K562 (cell line): ENCODE measurements around the gene ZNF485. TPM values are rescaled to one million over a fixed set of nuclear protein-coding genes. Genes with fewer than 3 reads are reported as not detected.

Experiments
- ATF7 ChIP-seq: fragments of 450-650 bp; IDR thresholded peaks from 2 replicates; pipeline ENCODE4 v1.7.1; 2014; ENCODE audit warnings: mild to moderate bottlenecking, moderate library complexity
- BRCA1 ChIP-seq, 2 experiments: fragments of 450-650 bp in 1 of 2; sonication (generic) in 1 of 2; formaldehyde crosslinking in 1 of 2; IDR thresholded peaks; 2 replicates each; pipeline versions ENCODE4 v1.5.0 to v1.6.1; 2017 to 2020; ENCODE audit warnings: mild to moderate bottlenecking in 1 of 2, missing genetic modification reagents in 1 of 2
- CC2D1A ChIP-seq: fragments of 450-650 bp; IDR thresholded peaks from 2 replicates; pipeline ENCODE4 v1.6.1; 2017; ENCODE audit warnings: mild to moderate bottlenecking
- CHD2 ChIP-seq: IDR thresholded peaks from 2 replicates; pipeline ENCODE4 v1.6.1; 2011; ENCODE audit warnings: low read depth, low read length
- CREBBP ChIP-seq: IDR thresholded peaks from one replicate; pipeline ENCODE4 v1.6.1; 2012; ENCODE audit warnings: low read depth, mild to moderate bottlenecking, control low read depth, inconsistent platforms, low read length
- ELF4 ChIP-seq: fragments of 450-650 bp; formaldehyde crosslinking; IDR thresholded peaks from 2 replicates; pipeline ENCODE4 v1.4.0; 2022; ENCODE audit warnings: missing genetic modification characterization
- GATA2 ChIP-seq: sonication (generic); formaldehyde crosslinking; IDR thresholded peaks from 2 replicates; pipeline ENCODE4 v1.4.0; 2020; ENCODE audit warnings: mild to moderate bottlenecking, missing genetic modification reagents
- HDAC1 ChIP-seq, 2 experiments: fragments of 450-650 bp; IDR thresholded peaks; 2 replicates each; pipeline ENCODE4 v1.6.1; 2016 to 2017; ENCODE audit warnings: inconsistent platforms in 1 of 2, mild to moderate bottlenecking in 1 of 2, moderate library complexity in 1 of 2
- ILF3 ChIP-seq: fragments of 450-650 bp; IDR thresholded peaks from 2 replicates; pipeline ENCODE4 v1.6.1; 2018; ENCODE audit warnings: antibody characterized with exemption, mild to moderate bottlenecking, moderate library complexity, borderline replicate concordance
- KAT8 ChIP-seq: fragments of 450-650 bp; IDR thresholded peaks from 2 replicates; pipeline ENCODE4 v1.6.1; 2016; ENCODE audit warnings: low read depth, mild to moderate bottlenecking
- KLF16 ChIP-seq: IDR thresholded peaks from 2 replicates; pipeline ENCODE4 v1.6.1; 2016; ENCODE audit warnings: antibody characterized with exemption
- MTA3 ChIP-seq: fragments of 450-650 bp; formaldehyde crosslinking; IDR thresholded peaks from 2 replicates; pipeline ENCODE4 v1.6.1; 2017; ENCODE audit warnings: mild to moderate bottlenecking, borderline replicate concordance
- MYBL2 ChIP-seq, 2 experiments: fragments of 450-650 bp in 1 of 2; sonication (generic) in 1 of 2; formaldehyde crosslinking in 1 of 2; IDR thresholded peaks; 2 replicates each; pipeline versions ENCODE4 v1.6.1 to v1.8.1; 2017 to 2022; ENCODE audit warnings: borderline replicate concordance in 1 of 2, inconsistent platforms in 1 of 2, low read depth in 1 of 2, mild to moderate bottlenecking in 1 of 2, missing genetic modification reagents in 1 of 2, moderate library complexity in 1 of 2
- MYC ChIP-seq, 2 experiments: fragments of 250-450 bp in 1 of 2; sonication (Bioruptor Pico) in 1 of 2; IDR thresholded peaks; 2 replicates each; pipeline versions ENCODE4 v1.5.1 to v1.6.1; 2012 to 2021; ENCODE audit warnings: low read depth in 2 of 2, borderline replicate concordance in 1 of 2, improper control_type of control experiment in 1 of 2, low read length in 1 of 2, mild to moderate bottlenecking in 1 of 2, moderate library complexity in 1 of 2
- NEUROD1 ChIP-seq: fragments of 150-350 bp; IDR thresholded peaks from 2 replicates; pipeline ENCODE4 v1.6.1; 2014; ENCODE audit warnings: borderline replicate concordance, low read length, low read depth; ENCODE audit not compliant: partially characterized antibody
- NFIC ChIP-seq: fragments of 450-650 bp; IDR thresholded peaks from 2 replicates; pipeline ENCODE4 v1.6.1; 2017; ENCODE audit warnings: mild to moderate bottlenecking, inconsistent platforms
- RNF2 ChIP-seq: sonication (generic); IDR thresholded peaks from 2 replicates; pipeline ENCODE4 v1.6.1; 2016
- SMAD4 ChIP-seq: fragments of 250-450 bp; sonication (Bioruptor Pico); conservative IDR thresholded peaks from 2 replicates; pipeline ENCODE4 v1.8.0; 2021; ENCODE audit warnings: inconsistent platforms, mild to moderate bottlenecking, moderate library complexity
- XRCC3 ChIP-seq: fragments of 450-650 bp; IDR thresholded peaks from 2 replicates; pipeline ENCODE4 v1.6.1; 2017; ENCODE audit warnings: mild to moderate bottlenecking, moderate library complexity
- YY1 ChIP-seq, 3 experiments: IDR thresholded peaks; 2 replicates each; pipeline ENCODE4 v1.6.1; 2011; ENCODE audit warnings: low read length in 2 of 3, mild to moderate bottlenecking in 2 of 3, moderate library complexity in 2 of 3, borderline replicate concordance in 1 of 3, control low read depth in 1 of 3, low read depth in 1 of 3; ENCODE audit not compliant: insufficient read depth in 3 of 3, insufficient replicate concordance in 2 of 3, control insufficient read depth in 1 of 3, insufficient read length in 1 of 3; ENCODE audit errors: extremely low read depth in 1 of 3
- ZNF263 ChIP-seq: sonication (generic); formaldehyde crosslinking; IDR thresholded peaks from 2 replicates; pipeline ENCODE4 v1.8.0; 2022; ENCODE audit warnings: mild to moderate bottlenecking, missing genetic modification reagents, borderline replicate concordance
- ZNF282 ChIP-seq: sonication (generic); formaldehyde crosslinking; IDR thresholded peaks from 2 replicates; pipeline ENCODE4 v1.8.1; 2023; ENCODE audit warnings: missing genetic modification reagents
- ZNF79 ChIP-seq: fragments of 250-450 bp; sonication (Bioruptor Pico); IDR thresholded peaks from 2 replicates; pipeline ENCODE4 v1.4.0; 2020; ENCODE audit warnings: low read depth, mild to moderate bottlenecking, moderate library complexity
- polyA plus RNA-seq, 8 experiments: library from polyadenylated mRNA; depleted of rRNA in 4 of 8; stranded (reverse) in 5 of 8; unstranded in 3 of 8; fragments of >200 nt; fragmentation: Nextera tagmentation in 2 of 8; fragmentation: Illumina TruSeq in 1 of 8; extraction: Ambion mirVana in 2 of 8; extraction: Trizol in 1 of 8; gene quantifications; 2 replicates each; pipeline versions ENCODE4 v1.2.1 to v1.2.3, GENCODE V29; 2011 to 2014; ENCODE audit warnings: inconsistent platforms in 1 of 8, missing spikeins in 1 of 8
- total RNA-seq, 7 experiments: library from RNA; depleted of rRNA in 6 of 7; stranded (reverse); fragments of >200 nt in 6 of 7; fragmentation: Illumina TruSeq in 2 of 7; extraction: Trizol in 2 of 7; gene quantifications; 2 replicates each; pipeline versions ENCODE4 v1.2.1 to v1.2.3, GENCODE V29; 2011 to 2021; ENCODE audit warnings: low replicate concordance in 1 of 7
- TF ChIP-seq, protein P1 (sequence below), 2 experiments: IDR thresholded peaks in 1 of 2; conservative IDR thresholded peaks in 1 of 2; 2 replicates each; pipeline ENCODE4 v1.6.1; 2016; ENCODE audit warnings: low read depth in 2 of 2, mild to moderate bottlenecking in 1 of 2, missing compliant biosample characterization in 1 of 2, missing genetic modification characterization in 1 of 2, moderate library complexity in 1 of 2

ZNF485 gene
- total and polyA plus RNA-seq, 9 of the 15 experiments (the other 6 are each of a cell fraction or from before 2014, with no cell fraction given): 8.0 to 18.7 (median 11.9) TPM

- TF ChIP-seq HDAC1 (IDR thresholded peaks at IDR 0.05) (peak; percentile 17 to 61; a peak in 2 of 4 replicates), CREBBP (no peak), ZNF263 (CRISPR knock-in tag) (no peak), ZNF282 (CRISPR knock-in tag) (no peak), NFIC (peak; percentile 46; the same call in 1 of the 2 replicates), ILF3 (0 out of 2 replicates have a peak, but pooled peaks have one; percentile 33), MTA3 (peak; percentile 58; the same call in 1 of the 2 replicates), RNF2 (peak; percentile 30; the same call in 1 of the 2 replicates), KLF16 (peak; percentile 60; the same call in 1 of the 2 replicates), ZNF79 (CRISPR knock-in tag) (no peak), ELF4 (CRISPR knock-in tag) (0 out of 2 replicates have a peak, but pooled peaks have one; percentile 26), KAT8 (no peak), ATF7 (peak; percentile 34; the same call in 1 of the 2 replicates), MYBL2 (IDR thresholded peaks at IDR 0.05; ENCODE audit: low read depth) (peak; percentile 66), MYBL2 (CRISPR knock-in tag; IDR thresholded peaks at IDR 0.05; ENCODE audit: borderline replicate concordance) (no peak), CC2D1A (peak; percentile 56), SMAD4 (peak; percentile 80), GATA2 (CRISPR knock-in tag) (peak; percentile 76), CHD2 (peak; percentile 86), BRCA1 (IDR thresholded peaks at IDR 0.05) (no peak), BRCA1 (CRISPR knock-in tag; IDR thresholded peaks at IDR 0.05) (no peak), MYC (IDR thresholded peaks at IDR 0.05; ENCODE audit: low read depth, low read length) (peak; percentile 57; the same call in 1 of the 2 replicates), MYC (CRISPR knock-in tag; IDR thresholded peaks at IDR 0.05; ENCODE audit: borderline replicate concordance, low read depth) (no peak), NEUROD1 (peak; percentile 33), YY1 (IDR thresholded peaks at IDR 0.05; ENCODE audit: borderline replicate concordance in 1 of 3, control insufficient read depth in 1 of 3, extremely low read depth in 1 of 3, insufficient read depth in 3 of 3, insufficient read length in 1 of 3, insufficient replicate concordance in 2 of 3, low read depth in 1 of 3, low read length in 2 of 3) (peak in 1 of 3 experiments; percentile 48), XRCC3 (no peak)
- TF ChIP-seq, protein P1, sequence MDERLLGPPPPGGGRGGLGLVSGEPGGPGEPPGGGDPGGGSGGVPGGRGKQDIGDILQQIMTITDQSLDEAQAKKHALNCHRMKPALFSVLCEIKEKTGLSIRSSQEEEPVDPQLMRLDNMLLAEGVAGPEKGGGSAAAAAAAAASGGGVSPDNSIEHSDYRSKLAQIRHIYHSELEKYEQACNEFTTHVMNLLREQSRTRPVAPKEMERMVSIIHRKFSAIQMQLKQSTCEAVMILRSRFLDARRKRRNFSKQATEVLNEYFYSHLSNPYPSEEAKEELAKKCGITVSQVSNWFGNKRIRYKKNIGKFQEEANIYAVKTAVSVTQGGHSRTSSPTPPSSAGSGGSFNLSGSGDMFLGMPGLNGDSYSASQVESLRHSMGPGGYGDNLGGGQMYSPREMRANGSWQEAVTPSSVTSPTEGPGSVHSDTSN (CRISPR knock-in tag; IDR thresholded peaks at IDR 0.05; ENCODE audit: low read depth): no peak
- TF ChIP-seq, protein P1 (tag; conservative IDR thresholded peaks at IDR 0.05; ENCODE audit: low read depth): peak; percentile 43; the same call in 1 of the 2 replicates
These were observed 6.9 kb upstream of the ZNF485 start (continued) for GRCh38 chr10:43599333-43599732.
